GM18870 (cell line): ENCODE results near the gene DIDO1.

Experiments used
- ATAC-seq: cut with Tn5 transposase; IDR thresholded peaks from one replicate; pipeline ENCODE4 v1.9.1; 2021; ENCODE audit warnings: moderate library complexity; ENCODE audit not compliant: unreplicated experiment

DIDO1 gene

DNA sequence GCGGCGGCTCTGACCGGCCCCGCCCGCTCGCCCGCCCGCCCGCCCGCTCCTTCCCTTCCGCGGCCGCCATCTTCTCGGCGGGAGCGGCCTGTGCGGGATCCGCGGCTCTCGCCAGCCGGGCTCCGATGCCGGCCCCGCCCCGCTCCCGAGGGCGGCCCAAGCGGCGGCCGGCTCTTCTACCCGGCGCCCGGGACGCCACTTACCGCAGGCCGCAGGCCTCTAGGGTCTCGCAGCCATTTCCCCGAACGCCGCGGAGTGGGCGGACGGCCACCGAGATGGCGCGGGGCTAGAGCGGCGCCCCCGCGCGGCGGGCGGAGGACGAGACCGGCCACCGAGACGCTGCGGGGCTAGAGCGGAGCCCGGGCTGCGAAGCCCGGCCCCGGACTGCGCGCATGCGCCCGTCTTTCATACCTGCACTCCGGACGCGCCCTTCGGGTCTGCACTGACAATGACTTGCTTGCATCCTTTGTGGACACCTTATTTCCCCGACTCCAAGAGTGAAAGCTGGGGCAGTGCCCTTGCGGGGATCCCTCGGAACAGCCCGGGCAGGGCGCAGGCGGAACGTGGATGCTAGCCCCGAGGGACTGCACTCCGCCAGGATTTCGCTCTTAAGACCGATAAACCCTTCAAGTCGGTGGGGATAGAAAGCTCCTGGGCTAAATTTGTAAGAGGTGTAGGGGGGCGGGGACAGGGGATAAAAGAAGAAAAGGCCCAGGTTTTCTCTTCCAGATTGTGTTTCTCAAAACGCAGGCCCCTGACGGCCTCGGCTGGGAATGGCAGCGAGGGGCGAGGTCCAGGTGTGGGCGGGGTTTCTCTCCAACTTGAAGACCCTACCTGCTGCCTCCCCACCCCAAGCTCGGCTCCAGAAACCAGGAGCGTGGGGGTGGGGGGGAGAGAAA, at the start of gene DIDO1:
Gene DIDO1, minus strand, starts transcription at position 277 of the 899 bp plus-strand sequence.
- no peak for ATAC-seq

GRCh38 chr20:62975251-62975760, 49.0 kb upstream of the DIDO1 start:
- no peak for ATAC-seq

DNA sequence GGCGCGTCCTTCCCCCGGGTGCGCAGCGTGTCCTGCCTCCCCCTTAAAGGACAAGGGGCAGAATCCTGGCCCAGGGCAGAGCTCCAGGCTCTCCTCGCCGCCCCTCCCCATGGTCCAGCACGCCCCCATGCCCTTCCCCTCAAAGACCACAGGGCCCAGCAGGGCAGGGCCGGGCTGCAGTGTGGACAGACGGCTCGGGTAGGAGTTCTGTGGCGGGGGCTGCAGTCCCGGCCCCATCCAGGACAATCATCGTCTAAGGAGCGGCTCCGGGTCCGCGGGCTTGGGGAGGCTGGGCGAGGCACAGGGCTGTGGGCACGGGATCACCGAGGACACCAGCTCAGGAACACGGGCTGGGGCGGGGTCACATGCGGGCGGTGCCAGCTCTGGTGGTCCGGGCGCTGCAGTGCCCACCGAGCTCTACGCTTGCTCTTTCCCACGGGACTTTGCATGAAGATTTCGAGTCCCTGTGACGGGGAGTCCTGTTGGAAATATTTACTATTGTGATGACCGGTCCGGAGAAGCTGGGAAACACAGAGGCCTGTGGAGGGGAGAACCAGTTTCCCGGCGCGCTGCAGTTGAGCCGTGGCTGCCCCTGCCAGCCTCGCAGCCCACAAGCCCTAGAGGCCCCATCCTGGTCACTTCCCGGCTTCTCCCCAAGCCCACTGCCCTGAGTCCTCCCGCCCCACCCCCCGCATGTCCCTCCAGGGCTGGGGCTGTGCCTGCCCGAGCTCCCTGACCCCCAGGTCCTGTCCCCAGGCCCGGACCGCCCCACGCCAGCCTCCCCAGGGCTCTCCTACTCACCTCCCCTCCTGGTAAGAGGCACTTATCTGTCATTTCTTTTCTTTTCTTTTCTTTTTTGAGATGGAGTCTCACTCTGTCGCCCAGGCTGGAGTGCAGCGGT, 46.8 kb upstream of the DIDO1 start:
- ATAC-seq, result no peak

- ATAC-seq, result no peak
Observed at GRCh38 chr20:62971950-62972844, 45.9 kb upstream of the DIDO1 start.

DNA sequence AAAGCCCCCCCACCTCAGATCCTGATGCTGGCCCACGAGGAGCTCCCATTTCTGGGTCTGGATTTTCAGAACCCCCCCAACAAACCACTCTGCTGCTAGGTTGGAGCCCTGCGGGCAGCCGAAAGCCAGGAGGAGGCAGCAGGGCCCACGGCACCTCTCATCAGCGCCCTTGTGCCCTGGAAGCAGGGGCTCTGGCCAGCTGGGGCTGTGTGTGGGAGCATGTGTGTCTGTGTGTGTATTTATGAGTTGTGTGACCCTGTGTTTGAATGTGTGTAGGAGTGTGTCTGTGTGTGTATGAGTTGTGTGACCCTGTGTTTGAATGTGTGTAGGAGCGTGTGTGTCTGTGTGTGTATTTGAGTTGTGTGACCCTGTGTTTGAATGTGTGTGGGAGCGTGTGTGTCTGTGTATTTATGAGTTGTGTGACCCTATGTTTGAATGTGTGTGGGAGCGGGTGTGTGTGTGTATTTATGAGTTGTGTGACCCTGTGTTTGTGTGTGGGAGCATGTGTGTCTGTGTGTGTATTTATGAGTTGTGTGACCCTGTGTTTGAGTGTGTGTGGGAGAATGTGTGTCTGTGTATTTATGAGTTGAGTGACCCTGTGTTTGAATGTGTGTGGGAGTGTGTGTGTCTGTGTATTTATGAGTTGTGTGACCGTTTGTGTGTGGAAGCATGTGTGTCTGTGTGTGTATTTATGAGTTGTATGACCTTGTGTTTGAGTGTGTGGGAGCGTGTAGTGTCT, 45.1 kb upstream of the DIDO1 start:
- ATAC-seq, result no peak

GRCh38 chr20:62970307-62971210, 44.3 kb upstream of the DIDO1 start:
- no peak for ATAC-seq

DNA sequence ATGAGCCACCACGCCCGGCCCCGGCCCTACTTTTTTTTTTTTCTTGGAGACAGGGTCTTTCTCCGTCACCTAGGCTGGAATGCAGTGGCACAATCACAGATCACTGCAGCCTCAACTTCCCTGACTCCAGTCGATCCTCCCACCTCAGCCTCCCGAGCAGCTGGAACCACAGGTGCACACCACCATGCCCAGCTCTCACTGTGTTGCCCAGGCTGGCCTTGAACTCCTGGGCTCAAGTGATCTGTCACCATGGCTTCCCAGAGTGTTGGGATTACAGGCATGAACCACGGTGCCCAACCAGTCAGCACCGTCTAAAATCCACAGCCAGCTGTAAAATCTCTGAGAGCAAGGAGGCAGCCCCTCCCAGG, 43.6 kb upstream of the DIDO1 start:
- no peak for ATAC-seq

DNA sequence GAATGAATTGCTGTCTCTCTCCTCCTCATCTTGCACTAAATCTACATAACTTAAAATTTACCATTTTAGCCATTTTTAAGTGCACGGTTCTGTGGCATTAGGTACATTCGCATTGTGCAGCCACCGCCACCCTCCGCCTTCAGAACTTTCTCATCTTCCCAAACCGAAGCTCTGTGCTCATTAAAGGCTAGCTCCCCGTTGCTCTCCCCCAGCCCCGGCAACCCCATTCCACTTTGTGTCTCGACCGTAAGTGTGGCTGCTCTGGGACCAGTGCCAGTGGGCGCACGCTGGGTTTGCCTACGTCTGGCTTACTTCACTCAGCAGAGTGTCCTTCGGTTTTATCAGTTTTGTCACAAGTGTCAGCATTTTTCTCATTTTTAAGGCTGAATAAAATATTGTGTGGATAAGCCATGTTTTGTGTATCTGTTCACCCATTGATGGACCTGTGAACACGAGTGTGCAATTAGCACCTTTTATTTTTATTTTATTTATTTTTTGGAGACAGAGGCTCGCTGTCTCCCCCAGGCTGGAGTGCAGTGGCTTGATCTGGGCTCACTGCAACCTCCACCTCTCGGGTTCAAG, 43.0 kb upstream of the DIDO1 start:
- no peak for ATAC-seq

GRCh38 chr20:62968378-62969178, 42.3 kb upstream of the DIDO1 start:
- no peak for ATAC-seq

- no peak for ATAC-seq
Observed at GRCh38 chr20:62967628-62968351, 41.5 kb upstream of the DIDO1 start.

- no peak for ATAC-seq
Observed at GRCh38 chr20:62967149-62967501, 40.8 kb upstream of the DIDO1 start.

GRCh38 chr20:62966212-62967148, 40.2 kb upstream of the DIDO1 start:
- no peak for ATAC-seq

DNA sequence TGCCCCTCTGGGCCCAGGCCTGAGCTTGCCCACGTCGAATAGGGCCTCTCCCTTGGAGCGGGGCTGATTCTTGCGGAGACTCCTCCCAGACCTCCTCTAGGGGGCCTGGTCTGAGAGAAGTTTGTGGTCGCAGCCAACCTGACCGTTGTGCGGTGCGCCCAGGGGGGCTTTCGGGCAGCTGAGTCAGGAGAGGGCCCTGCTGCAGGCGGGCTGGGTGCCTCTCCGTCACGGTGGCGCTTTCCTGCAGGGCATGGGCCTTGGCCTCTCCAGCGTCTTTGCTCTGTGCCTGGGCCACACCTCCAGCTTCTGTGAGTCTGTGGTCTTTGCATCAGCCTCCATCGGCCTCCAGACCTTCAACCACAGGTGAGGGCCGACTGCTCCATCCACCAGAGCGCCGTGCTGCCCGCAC, 39.1 kb upstream of the DIDO1 start:
- no peak for ATAC-seq

- ATAC-seq, result no peak
Observed at GRCh38 chr20:62964700-62965099, 38.4 kb upstream of the DIDO1 start.

DNA sequence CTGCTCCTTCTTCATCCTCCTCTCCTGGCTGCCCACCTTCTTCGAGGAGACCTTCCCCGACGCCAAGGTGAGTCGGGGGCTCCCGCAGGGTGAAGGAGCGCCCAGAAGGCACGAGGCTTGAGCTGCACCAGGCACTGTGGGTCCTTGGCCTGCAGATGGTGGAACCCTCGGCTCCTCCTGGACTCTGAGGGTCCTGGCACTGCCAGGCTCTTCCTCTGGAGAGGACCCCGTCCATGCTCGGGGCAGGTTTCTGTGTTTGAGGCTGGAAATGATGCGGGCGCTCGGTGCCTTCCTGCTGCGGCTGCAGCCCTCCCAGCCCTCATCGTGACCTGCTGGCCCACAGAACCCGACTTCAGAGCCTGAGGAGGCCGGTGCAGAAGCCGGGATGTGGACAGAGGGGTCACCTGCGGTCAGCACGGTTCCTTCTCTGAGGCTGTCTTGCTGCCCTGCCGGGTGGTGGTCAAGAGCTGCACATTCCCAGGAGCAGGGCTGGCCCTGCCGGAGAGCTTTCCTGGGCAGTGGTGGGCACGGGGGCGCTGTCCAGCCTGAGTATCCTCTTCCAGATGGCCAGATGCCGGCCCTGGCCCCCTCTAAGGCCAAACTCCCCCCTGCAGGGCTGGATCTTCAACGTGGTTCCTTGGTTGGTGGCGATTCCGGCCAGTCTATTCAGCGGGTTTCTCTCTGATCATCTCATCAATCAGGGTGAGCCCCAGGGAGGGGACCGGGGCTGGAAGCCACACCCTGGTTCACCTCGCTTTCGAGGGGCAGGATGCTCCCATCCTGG, 37.5 kb upstream of the DIDO1 start:
- ATAC-seq, result no peak
